HK-2 (cell line): ENCODE results near the gene EZR.
"Not testable (repeated sequence)": the region's sequence is repeated elsewhere in the genome, so short reads cannot be mapped to it uniquely, and the experiment has no call there.

ENCODE experiments used
- DNase-seq: peaks from one replicate; pipeline ENCODE4 v3.0.0-alpha.2; 2018; ENCODE audit not compliant: unreplicated experiment

The EZR gene

DNA sequence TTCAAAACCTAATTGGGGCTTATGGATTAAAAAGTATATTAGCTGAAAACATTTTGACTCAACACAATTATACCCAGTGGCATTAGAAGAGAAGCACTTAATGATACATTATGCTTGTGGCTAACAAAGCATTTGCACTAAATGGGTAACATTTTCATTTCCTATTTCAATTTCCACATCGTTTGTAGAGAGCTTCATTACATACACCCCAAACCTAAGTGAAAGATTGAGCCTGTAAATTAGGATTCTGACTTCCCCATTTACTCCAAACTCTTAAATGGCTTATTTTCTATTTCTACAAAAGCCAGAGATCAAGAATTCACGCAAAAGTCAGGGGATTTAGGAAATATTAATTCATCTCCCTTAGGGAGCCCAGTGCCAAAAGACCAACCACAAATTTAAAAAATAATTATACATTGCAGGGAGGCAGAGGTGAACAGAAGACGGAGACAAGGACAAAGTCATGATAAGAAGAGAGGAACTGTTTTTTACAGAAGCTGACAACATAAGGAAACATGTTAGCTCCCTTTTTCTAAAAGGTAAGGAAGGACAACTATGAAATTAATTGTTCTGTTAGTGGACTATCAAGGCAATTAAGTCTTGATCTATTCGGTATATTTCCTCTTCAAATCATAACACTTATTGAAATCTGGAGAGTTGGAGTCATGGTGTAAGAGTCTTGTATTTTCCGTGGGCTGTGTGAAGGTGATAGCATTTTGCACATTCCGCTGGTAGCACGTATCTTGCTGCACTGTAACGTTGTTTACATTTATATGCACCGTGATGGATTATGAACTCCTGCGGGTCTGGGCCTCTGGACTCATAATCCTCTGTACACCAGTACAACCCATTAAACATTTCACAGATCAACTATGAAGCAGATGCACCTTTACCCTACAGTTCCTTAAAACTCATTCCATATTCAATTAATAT, 24.8 kb upstream of the EZR start:
- no peak for DNase-seq

DNA sequence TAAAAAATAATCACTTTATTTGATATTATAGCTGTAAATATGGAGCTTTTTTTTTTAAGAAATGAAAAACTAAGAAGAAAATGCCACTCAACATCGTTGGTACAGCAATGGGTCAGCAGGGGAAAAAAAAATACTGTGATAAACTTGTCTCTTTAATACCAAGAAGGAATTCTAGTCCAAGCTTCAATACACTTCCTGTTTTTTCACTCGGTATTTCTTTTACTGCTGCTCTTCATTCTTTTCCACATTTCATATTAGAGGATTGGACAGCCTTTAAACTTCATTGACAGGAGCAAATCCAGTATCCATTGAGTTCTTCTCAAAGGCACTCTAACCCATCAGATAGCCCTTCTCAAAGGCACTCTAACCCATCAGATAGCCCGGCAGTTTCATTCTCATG, 22.2 kb upstream of the EZR start:
- no peak for DNase-seq

DNA sequence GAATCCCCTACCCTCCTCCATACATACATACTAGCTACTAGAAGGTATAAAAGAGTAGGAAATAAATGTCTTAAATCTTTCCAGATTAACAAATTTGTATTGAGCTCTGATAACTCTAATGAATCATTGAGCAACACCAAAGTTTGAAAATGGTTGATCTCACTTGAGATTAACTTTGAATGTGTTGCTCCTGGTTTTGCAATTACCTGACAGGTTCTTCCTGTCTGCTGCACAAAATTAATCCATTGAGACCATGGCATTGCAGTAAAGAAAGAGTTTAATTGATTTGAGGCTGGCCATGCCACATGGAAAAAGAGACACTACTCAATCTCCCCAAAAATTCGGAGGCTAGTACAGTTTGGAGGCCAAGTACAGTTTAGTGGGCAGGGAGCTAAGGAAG, 21.3 kb upstream of the EZR start:
- no peak for DNase-seq

DNA sequence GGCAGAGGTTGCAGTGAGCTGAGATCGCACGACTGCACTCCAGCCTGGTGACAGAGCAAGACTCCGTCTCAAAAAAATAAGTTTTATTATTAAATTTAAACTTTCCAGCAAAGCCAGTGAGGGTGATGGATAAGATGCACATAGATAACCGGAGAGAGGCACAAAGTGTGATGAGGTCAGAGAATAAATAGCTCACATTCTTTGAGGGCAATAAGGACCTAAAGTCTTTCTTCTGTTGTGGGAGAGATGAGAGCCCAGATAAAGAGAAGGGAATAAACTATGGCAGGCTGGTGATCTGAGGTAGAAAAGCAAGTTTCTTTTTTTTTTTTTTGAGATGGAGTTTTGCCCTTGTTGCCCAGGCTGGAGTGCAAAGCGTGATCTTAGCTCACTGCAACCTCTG, 20.6 kb upstream of the EZR start:
- no peak for DNase-seq

DNA sequence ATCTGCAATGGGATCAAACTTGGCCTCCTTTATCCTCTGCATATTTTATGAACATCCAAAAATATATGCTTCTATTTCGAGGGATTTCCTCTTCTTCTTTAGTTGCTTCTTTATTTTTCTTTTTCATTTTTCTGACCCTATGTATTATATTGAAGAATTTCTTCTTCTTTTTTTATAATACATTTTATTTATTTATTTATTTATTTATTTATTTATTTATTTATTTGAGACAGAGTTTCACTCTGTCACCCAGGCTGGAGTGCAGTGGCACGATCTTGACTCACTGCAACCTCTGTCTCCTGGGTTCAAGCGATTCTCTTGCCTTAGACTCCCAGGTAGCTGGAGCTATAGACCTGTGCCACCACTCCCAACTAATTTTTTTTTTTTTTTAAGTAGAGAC, 19.6 kb upstream of the EZR start:
- DNase-seq = not testable (repeated sequence)

DNA sequence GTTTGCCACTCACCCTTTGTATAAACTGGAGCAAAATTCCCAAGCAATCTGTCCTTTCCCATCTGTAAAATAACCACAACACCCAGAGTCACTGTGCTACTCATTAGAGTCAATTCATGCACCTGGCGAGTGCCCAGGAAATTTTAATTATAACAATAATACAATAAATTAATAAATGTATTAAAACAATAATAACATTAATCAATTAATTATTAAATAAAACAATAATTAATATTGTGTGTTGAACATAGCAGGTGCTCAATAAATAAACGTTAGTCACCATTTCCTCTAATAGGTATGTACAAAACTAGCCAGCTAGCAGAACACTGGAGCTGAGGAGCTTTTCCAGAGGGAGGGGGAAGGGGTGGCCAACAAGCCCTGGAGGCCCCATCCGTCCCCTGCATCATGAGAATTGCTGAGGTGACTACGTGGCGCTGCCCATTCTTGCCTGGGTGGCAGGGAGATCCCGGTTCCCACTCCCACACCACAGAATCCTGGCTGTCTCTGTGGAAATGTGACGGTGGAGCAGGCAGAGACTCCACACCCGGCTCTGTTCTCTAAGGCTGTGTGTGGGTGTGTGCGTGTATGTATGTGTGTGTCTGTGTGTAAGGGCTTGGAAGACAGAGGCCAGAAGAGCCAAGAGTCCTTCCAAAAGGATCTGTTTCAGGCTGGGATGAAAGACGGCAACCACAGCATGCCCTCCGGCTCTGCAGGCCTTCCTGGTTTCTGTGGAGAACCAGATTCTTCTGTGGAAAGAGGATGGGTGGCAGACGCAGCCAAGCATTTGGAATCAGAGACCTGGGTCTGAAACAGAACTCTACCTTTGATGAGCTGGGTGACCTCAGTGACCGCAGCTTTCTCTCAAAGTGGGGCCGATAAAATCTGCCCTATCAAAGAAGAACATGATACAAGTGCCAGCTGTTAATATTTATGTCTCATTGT, 18.8 kb upstream of the EZR start:
- DNase-seq = no peak

DNA sequence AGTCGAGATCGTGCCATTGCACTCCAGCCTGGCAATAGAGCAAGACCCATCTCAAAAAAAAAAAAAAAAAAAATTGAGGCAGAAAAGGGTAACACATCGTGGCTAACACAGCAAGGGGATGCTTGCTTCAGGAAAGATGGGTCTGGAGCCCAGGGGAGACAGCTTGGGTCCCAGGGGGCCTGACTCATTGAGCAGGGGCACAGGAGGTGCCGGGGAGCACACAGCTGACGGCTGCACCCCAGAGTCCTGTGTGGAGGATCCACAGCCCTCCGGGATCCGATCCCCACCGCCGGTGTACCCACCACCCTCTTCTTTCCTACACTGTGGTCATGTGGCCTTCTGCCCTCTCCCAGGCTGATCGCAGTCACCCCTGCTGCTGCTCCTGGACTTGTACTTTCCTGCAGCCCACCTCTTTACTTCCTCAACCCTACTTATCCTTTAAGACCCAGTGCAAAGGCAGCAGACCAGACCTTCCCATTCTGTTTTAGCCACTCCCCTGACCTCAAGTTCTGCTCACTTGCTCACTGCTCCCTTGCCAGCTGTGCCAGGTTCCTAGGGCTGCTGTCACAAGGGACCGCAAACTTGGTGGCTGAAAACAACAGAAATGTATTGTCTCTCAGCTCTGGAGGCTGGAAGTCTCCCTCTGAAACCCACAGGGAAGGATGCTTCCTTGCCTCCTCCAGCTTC, 17.6 kb upstream of the EZR start:
- no peak for DNase-seq

DNA sequence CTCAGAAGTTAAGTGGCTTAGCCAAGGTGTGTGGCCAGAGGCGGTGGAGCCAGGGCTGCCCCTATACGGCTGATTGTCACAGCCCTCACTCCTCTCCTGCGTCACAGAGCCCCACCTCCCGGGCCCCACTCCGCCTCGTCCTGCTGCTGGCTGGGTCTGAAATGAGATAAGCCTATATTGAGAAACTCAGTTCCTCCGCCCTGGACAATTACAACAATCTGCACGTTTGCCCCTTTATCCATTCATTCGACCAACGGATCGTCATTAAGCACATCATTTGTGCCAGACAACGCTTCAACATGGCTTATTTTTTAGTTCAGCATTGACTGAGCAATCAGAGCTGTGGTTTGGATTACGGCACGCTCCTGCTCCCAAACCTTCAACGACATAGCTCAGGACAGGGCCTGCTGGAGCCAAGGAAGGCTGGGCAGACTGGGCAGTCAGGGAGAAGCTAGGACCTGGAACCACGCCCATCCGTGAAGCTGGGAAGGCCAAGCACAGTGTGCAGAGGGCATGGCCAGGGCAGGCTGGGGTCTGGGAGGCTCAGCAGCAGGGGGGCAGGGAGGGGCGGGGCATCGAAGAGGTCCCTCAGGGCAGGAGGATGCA, 16.6 kb upstream of the EZR start:
- DNase-seq = no peak

DNA sequence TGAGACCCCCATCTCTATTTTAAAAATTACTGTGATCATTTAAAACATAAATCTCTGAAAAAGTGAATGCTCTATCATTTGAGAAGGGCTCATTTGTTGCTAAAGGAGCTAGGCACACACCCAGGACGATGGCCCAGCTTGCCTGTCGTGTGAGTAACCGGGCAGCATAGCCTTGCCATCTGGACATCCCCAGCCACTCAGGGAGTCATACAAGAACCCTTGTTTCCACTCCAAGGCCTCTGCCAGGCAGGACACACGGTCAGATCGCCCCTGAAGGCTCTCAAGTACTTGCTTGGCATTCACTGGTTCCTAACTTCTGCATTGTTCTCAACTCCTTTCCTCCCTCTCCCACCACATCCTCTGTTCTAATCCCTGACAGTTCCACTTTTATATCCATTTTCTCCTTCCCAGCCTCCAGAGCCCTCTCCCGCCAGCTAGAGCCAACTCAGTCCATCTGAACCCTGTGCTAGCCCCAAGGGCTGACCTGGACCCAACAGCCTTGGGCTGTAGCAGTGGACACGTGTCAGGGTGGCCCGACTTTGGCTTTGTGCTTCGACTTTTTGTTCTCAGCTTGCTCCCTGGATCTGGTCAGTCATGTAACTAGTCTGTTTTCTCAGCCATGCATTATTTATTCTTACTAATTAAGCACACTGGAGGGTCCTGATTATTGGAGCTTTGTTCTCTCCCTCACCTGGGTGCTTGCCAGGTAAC, 15.7 kb upstream of the EZR start:
- no peak for DNase-seq

DNA sequence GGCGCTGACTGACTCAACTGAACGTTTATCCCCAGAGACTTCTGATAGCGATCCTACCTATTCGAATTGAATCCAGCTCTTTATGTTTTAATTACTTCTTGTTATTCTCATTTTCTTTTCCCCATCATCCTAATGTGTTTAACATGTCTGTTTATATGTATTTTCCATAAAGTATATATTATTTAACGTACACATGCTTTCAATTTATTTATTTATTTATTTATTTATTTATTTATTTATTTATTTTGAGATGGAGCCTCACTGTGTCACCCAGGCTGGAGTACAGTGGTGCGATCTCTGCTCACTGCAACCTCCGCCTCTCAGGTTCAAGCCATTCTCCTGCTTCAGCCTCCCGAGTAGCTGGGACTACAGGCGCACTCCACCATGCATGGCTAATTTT, 13.6 kb upstream of the EZR start:
- DNase-seq = not testable (repeated sequence)

DNA sequence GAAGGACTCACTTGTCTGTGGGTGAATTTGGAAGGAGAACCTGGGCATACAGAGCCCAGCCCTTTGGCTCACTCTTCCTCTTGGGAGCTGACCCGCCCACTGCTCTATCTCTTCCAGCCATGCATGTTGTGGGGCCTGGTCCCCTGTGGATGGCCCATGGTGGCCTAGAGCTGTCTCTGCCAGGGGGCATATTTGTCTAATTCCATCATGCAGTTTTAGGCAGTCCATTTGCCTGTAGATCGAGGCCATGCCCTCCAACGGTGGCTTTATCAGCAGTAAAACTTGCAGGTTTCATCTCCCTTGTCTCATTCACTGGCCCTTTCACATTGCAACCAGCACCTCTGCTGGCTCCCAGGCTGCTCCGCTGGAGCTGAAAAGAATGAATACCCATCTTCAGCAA, 12.9 kb upstream of the EZR start:
- DNase-seq = no peak

DNA sequence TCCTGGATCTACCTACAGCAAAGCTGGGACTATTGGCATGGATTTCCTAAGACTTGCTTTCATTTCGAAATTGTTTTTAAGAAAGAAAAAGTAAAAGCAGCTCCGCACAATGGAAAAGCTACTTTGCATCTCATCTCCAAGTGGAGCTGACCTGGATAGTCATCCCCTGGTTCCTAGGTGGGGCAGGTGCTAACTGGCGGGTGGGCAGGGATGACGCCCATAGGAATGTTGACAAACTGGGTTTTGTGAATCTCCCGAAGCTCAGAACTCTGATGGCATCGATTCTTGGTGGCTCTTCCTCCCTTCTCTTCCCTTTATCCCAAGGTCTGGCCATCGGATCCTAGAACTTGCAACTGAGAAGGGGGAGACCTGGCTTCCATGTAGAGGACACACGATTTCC, 12.4 kb upstream of the EZR start:
- DNase-seq = no peak

DNA sequence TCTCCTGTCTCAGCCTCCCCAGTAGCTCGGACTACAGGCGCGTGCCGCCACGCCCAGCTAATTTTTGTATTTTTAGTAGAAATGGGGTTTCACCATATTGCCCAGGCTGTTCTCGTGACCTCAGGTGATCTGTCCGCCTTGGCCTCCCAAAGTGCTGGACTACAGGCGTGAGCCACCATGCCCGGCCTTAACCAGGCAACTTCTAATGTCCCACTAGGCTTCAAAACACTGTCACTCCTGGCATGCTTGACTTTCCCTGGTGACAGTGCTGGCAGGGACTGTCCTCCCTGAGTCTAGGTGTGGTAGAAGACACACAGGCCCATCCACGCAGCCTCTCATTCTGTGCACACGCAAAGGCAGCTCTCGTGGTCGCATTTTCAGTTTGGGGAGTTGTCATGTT, 11.6 kb upstream of the EZR start:
- no peak for DNase-seq

DNA sequence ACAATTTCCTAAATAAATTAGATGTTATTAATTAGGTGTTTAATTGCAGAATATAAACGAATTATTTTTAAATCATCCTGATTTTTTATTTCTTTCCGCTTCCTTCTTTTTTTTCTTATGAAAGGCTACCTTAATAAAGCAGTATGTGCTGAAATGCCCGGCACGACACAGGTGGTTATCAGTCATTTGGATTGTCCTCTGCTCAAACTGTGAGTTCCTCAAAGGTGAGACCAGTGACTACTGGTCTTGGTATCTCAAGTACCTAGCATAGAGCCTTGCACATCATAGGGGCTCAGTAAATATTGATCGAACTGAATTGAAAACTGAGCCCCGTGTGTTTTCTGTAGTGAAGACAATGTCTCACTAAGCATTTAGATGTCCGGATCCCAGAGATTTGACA, 9.6 kb upstream of the EZR start:
- no peak for DNase-seq

DNA sequence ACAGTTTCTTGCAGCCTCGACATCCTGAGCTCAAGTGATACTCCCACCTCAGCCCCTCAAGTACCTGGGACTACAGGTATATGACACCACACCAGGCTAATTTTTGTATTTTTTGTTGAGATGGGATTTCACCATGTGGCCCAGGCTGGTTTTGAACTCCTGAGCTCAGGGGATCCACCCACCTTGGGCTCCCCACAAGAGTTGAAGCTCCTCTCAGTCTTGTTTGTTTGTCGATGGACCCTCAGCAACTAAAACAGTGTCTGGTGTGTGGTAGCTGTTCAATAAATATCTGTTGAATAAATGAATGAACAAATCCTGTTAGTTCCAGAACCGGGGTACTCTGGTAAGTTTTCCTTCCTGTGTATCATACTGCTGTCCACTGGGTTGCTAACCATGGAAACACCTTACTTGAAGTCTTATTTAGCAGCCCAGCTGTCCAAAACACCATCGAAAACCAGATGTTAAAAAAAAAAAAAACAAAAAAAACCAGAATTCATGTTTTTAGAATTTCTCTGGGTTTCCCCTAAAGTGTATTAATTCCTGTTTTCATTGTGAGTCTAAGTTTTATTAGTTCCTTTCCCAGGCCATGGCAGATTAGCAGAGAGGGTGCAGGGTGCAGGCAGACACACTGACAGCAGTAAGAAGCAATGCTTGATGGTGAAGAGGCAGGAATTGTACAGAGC, 7.8 kb upstream of the EZR start:
- DNase-seq = no peak

DNA sequence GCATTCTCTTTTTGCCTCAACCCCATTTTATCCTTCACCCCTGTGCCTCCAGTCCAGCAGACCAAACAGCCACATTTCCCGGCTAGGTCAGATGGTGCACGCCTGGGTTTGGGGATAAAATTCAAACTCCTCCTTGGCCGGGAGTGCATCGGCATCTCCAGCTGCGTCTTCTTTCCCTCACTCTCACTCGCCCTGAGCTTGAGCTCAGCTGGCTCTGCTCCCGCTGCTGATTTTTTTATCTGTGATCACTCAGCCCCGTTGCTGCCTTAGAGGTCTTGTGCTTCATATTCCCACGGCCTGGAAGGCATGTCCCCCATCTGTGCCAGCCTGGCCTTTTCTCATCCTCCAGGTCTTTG, 6.8 kb upstream of the EZR start:
- no peak for DNase-seq

DNA sequence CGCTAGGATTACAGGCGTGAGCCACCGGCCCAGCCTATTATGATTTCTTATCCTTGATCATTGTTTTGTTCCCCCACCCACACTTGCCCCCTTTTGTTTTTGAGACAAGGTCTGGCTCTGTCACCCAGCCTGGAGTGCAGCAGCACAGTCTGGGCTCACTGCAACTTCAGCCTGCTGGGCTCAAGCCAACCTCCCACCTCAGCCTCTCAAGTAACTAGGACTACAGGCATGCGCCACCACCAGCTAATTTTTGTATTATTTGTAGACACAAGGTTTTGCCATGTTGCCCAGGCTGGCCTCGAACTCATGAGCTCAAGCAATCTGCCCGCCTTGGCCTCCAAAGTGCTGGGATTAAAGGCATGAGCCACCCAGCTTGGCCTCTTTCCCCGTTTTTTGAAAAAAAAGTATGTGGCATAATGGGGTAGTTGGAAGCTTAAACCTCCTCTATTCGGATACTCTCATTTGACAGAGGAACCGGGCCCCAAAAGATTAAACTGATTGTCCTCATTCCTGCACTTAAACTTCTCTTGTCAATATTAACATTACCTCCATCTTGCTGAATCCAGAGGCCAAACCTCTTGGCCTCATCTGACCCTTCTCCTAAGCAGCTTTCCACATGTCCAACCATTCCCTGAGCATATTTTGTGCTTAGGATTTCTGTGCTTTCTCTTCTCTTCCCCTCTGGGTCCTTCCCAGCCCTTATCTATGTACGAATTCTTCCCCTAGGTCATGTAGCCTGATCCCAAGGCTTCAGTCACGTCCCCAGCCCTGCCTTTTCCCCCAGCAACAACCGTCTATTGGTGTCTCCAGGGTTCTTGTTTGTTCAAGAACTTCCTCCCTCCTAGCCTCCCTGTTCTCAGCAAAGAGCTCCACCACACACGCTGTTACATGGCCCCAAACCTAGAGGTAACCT, 6.1 kb upstream of the EZR start:
- DNase-seq = no peak

DNA sequence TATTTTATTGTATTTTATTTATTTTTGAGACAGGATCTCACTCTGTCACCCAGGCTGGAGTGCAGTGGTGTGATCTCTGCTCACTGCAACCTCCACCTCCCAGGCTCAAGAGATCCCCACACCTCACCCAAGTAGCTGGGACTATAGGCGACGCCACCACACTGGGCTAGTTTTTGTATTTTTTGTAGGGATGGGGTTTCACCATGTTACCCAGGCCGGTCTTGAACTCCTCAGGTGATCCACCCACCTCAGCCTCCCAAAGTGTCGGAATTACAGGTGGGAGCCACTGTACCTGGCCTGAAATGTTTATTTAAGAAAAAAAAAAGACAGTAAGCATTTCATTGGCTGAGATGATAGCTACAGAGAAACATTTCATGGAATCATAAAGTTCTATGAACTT, 4.4 kb upstream of the EZR start:
- not testable (repeated sequence) for DNase-seq

DNA sequence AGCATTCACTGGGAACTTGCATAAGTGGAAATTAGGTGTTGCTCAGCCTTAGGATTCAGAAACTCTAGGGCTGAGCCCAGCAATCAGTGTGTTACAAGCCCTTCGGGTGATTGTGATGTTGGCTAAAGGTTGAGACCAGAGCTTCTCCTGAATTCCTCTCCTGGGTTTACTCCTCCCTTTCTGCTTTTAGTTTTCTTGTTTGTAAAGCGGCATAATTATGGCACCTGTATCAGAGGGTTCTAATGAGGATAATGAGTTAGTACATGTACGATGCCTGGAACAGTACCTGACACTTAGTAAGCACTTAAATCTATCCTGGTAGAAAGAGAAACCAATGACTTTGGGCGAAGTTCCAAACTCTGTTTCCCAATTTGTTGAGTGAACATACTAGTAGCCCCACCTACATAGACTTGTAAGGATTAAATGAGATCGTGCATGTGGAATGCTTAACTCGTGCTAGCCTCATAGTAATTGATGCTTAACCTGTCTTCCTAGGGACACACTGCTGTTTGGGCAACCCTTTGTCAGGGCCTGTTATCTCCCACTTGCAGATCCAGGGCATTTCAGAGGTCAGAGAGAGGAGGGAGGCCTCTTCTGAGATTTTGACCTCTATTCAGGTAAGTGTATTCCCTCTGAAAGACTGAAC, 932 bp upstream of the EZR start:
- DNase-seq = no peak
